GM18519 (cell line): ENCODE measurements around the gene FJX1.
A peak's percentile ranks its signal among the peaks of the same experiment; 100 is the strongest.

Experiments
- ATAC-seq: cut with Tn5 transposase; IDR thresholded peaks from one replicate; pipeline ENCODE4 v1.9.1; 2021; ENCODE audit warnings: mild to moderate bottlenecking, moderate library complexity; ENCODE audit not compliant: unreplicated experiment, low FRiP score

Gene FJX1, protein sequence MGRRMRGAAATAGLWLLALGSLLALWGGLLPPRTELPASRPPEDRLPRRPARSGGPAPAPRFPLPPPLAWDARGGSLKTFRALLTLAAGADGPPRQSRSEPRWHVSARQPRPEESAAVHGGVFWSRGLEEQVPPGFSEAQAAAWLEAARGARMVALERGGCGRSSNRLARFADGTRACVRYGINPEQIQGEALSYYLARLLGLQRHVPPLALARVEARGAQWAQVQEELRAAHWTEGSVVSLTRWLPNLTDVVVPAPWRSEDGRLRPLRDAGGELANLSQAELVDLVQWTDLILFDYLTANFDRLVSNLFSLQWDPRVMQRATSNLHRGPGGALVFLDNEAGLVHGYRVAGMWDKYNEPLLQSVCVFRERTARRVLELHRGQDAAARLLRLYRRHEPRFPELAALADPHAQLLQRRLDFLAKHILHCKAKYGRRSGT

DNA sequence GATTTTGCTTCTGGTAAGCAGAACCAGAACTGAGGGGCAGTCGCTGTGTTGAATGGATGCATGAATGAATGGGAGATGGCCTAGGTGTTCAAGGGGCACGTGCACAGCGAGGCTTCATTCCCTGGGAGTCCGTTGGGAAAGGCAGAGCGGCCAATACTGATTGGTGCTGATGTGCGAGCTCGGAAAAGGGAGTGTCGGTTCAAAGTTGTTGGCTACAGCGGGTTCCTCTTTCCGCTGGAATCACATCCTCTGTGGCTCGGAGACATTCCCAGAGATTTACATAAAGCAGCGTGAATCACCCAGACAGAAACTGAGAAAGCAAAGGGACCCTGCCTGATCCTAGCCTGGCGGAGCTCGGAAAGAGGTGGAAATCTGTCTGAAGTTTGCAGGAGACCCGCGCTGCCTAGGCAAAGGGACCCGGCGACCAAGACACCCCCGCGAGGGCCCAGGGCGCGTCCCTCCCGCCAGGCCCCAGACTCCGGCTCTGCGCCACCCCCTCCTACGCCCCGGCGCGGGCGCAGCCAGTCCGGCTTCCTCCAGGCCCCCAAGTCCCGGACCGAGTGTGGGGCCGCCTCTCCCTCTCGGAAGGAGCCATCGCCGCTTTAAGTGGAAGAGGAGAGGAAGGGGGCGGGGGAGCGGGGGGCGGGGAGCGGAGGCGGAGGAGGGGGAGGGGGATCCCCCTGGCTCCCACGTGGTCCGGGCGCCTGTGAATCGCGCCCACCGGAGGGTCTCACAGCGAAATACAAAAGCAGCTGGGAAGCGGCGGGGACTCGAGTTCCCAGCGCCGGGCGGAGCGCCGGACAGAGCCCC is at the start of gene FJX1:
FJX1 (plus strand) TSS at position 774 of the 810 bp plus-strand sequence. CDS start 177 bp downstream, outside the sequence.
- ATAC-seq, result peak; percentile 18

DNA sequence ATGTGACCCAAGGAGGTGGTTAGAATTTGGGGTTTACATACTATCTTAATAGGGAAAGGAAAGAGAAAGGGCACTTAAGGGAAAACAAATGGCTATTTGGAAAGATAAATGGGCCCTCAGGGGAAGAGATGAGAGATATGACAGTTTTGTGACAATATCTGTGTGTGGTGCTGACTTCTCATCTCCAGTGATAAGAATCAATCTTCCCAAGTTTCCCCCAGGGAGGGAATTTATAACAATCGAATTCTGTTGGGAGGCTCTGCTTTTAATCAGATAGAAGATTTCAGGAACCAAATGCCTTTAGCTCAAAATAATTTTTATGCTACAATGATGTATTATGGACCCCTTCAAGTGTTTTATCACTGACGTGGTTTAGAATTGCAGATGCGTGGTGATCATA is 46.6 kb upstream of the FJX1 start:
- ATAC-seq, result no peak

DNA sequence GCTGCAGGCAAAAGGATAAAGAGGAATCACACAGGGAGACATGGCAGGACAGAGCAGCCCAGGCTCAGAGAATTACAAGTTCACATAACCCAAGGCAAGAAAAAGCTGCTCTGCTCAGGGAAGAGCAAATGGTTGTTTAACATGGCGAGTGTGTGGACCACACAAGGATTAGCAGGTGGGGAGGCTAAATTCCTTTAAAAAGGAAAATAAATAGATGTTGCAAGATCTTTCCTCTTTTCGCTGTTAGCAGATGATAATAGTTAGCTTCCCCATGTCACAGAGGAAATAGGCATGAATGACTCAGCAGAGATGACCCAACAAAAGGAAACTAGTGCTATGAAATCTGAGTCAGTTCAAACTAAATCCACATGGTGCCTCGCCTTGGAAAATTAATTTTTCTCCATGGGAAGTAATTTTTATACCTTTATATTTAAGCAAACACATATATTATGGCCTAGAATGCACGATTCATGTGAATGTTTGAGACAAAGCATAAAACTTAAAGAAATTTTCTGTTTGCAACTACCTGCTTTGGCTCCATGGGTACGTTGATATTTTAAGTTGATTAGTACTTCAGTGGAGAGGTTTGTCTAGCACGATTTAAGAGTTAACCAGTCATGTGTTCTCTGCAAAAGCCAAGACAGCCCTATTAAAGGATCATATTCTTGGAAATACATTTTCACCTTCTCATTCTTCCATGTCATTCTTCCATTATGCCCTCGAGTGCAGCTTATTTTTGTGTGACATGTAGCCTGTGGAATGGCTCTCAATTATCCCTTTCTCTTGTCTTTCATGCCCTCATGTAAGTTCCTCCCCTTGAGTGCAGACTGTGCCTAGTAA is 38.5 kb upstream of the FJX1 start:
- ATAC-seq, result no peak

DNA sequence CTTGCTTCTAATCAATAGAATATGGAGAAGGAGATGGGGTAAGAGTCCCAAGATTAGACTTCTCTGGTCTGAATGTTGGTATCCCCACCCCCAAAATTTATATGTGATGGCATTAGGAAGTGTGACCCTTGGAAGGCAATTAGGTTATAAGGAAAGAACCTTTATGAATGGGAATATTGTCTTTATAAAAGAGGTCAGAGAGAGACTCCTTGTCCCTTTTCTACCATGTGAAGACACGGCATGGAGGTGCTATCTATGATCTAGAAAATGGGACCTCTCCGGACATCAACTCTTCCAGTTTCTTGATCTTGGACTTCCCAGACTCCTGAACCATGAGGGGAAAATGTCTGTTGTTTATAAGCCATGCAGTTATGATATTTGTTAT is 37.9 kb upstream of the FJX1 start:
- no peak for ATAC-seq

DNA sequence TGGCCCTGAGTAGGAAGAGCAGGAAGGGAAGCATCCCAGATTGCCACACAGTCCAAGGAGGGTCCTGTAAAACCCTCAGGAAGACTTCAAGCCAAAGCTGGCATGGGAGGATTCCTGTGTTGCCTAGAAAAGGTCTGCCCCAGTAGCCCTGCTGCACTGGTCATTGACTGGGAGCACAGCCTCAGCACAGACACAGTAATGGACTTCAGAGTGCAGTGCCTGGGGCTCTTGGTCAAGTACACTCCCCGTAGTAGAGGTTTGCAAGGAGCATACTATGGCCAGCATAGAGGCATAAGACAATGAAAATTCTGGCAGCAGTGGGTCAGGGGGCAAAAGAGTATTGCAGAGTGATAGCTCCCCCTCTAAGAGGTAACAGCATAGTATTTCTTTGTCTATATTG is 36.2 kb upstream of the FJX1 start:
- ATAC-seq, result no peak

DNA sequence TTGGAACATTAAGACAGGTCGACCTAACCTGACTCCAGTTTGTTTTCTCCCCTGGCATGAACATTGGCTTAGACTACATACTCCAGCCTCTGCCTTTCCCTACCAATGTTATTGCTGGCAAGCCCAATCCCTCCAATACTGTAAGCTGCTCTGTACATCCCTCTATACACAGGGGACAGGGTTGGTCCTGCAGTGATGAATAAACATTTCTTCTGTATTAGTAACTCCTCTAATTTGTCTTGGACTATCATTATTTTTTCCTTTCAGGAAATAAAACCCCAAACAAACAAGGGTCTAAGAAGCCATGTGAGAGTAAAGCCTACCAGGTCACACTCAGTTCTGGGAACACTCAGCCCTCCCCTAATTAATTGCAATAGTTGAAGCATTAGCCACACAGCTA is 35.1 kb upstream of the FJX1 start:
- ATAC-seq, result no peak

DNA sequence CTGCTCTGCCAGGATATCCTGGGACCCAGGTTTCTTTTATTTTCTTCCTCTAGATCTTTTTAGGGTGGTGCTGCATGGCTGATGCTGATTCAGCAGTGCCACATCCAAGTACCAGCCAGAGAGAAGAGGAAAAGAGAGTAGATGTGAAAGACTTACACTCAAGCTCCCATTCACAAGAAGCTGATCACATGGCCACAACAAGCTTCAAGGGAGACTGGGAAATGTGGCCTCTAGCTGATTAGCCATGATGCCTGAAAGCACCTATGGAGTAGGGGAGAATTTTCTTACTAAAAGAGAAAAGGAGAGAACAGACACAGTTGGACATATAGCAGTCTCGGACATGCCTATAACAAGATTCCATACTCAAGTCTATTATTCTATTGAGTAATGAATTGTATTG is 34.4 kb upstream of the FJX1 start:
- no peak for ATAC-seq

DNA sequence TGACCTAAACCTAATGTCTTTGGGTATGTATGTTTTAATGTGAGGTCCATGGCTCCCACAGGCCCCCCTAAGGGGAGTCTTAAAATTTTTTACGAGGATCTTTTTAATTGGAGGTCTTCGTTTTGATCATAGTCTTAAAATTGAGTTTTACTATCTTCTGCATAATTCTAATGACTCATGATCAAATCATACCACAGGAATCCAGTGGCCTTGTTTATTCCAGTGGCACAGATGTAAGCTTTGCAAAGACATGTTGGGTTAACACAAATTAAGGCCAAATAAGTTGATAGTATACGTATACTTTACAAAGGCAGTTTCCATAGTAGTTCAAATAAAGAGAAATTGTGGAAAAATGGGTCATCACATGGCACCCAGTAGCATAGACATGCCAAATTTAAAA is 33.9 kb upstream of the FJX1 start:
- no peak for ATAC-seq

DNA sequence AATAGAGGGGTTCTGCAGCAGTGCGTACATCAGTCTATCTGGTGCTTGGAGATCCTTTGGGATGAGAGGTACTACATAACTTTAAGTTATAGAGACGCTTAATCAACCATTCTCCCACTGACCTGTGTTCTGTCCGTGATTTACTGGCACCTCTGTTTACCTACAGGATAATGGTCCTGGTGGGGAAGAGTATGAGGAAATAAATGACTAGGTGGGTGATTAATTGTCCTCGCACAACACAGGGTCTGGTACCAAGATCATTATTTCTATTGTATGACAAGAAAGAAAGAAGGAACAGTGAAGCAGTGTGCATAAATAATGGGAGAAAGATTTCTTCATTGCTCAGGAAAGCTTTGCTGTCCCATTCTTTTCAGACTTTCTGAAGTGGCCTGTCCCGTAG is 32.8 kb upstream of the FJX1 start:
- no peak for ATAC-seq

DNA sequence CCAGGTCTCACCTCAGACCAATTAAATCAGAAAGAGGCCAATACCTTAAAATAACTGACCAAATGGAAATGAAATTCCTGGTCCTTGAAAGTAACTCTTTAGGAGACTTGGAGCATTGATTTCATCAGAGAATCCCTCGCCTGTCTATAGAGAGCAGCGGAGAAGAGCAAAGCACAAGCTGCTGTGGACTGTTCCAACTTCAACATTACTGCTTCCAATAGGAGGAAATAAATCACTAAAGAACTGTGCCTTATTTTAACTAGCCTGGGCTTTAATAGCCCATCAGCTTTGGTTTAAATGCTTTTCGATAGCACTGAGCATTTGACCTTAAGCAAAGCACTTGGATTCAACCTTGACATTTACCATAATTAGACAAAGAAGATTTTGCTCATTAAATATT is 32.0 kb upstream of the FJX1 start:
- ATAC-seq, result no peak

DNA sequence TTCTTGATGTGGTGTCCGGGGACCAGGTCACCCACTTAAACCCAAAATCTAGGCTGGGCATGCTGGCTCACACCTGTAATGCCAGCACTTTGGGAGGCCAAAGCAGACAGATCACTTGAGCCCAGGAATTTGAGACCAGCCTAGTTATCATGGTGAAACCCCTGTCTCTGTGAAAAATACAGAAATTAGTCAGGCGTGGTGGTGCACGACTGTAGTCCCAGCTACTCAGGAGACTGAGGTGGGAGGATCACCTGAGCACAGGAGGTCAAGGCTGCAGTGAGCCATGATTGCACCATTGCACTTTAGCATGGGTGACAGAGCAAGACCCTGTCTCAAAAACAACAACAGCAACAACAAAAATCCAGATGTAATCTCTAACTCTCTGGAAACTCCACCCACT is 30.3 kb upstream of the FJX1 start:
- no peak for ATAC-seq

DNA sequence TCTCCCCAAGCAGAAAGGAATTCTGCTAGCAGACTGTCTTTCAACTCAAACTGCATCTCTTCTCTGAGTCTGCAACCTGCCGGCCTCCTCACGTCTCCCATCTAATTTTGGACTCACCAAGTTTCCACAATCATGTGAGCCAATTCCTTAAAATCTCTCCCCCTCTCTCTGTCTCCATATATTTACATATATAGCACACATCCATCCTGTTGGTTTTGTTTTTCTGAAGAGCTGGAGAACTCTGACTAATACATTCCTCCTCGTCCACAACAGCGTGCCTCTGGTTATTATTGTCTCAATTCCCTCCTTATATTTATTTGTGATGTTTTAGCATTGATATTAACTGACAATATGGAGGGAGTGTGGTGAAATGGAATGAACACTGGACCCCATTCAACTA is 29.6 kb upstream of the FJX1 start:
- no peak for ATAC-seq

DNA sequence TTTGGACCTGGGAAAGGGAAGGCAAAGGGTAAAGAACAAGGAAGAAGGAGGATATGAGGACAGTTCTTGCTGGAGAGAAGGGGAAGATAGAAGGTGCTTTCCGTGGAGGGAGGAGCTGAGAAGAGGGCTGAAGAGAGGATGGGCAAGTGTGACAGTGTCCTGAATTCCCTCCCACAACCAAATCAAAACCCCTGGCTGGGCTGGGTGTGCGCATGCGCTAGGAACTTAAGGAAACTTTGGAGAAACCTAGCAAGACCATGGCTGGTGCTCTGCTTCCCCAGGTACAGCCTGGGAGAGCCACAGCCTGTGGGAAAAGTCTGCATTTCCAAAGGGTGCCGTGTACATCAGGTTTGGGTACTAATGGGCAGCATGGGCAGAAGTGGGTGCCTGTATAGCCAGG is 29.0 kb upstream of the FJX1 start:
- ATAC-seq, result no peak

DNA sequence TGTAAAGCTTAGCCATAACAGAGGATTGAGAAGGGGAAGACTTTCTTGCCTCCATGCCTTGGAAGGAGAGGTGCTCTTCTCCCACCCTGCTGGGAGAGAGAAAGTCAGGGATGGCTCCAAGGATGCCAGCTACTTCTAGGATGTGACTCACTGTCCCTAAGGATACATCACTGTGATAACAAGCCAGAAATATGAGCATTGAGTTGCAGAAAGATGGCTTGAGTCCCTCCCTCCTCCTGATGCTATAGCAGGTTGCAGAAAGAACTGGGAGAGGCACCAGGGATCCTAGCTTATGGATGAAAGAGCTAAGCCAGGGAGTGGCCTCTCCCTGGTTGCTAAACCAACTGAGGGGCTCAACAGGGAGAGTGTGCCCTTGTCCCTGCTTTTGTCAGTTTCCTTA is 27.8 kb upstream of the FJX1 start:
- no peak for ATAC-seq

DNA sequence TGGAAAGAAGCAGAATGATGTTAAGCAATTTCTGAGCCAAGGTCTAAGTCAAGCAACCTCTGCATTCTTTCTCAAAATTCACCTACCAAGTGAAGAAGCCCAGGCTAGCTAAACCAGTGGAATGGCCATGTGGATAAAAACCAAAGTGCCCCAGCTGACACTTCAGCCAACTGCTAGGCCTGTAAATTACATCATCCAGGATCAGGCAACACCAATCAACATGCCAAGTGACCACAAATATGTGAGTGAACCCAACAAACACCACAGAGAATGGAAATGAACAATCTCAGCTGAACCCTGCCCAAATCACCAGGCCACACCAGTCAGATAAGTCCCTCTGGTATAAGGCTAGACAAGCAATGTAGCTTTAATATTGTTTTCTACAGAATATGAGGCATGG is 25.1 kb upstream of the FJX1 start:
- ATAC-seq, result no peak

DNA sequence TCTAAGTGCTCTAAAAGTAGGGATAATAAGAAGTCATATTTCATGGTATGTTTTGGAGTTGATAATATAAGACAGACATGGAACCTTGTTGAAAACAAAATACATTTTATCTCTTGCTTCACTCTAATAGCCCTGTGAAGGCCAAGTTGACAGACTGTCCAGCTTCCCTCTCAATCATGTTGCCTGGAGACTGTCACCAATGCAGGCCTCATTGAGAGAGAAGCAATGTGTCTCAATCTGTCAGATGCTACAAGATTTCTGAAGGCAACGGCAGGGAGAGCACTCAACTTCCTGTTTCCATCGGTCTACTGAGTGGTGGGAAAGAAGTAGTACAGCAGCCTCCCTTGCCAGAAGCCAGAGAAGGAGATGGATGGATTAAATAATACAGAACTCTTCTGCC is 23.6 kb upstream of the FJX1 start:
- ATAC-seq, result no peak

DNA sequence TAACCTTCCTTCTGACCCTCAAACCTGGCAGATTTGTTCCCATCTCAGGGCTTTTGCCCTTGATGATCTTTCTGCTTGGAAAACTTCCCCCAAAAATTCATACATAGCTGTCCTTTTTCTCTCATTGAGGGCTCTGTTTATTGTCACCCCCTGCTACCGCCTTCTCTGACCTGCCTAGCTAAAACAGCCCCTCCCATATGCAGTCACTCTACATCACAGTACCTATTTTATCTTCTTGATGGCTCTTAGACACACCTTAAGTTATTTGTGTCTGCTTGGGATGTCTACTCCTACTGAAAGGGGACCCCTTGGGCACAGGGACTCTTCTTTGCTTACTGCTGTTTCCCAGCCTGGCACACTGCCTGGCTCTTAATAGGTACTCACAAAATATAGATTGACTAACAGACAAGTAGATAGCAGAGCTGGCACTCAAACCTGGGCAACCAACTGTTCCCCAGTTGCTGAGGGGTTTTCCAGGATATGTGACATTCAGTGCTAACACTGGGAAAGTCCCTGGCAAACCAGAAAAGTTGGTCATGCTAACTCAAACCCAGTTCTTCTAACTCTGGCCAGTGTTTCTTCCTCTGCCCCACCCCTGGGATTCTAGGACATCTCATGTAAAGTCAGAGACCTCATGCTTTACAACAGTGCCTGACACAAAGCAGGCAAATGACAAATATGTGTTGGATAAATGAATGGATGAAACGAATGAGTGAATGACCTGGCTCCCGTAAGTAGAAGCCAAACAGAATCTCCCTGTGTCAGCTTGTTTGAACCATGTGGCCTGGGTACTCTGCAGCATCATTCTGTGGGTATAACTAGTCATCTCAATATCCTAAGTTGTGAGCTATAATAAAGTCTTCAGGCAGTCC is 19.8 kb upstream of the FJX1 start:
- no peak for ATAC-seq

DNA sequence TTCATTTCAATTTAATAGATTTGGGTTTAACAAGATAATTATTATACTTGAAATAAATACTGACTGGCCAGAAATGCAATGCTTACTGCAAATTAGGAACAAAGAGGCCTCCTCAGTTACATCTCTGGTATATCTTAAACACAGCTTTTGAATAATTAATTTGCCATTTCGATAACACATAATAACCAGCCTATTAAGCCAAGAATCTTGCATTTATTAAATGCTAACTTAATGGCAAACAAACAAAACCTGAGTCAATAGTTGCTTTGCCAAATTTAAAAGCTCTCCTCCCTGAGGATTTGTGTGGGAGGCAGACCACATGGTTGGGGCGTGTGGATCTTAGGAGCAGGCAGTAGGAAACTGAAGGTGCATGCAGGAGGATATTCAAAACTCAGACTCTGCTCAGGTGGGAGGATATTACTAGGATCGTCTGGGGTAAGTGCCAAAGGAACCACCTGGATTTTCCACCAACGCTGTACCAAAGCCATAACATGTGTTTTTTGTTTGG is 17.9 kb upstream of the FJX1 start:
- ATAC-seq, result no peak

DNA sequence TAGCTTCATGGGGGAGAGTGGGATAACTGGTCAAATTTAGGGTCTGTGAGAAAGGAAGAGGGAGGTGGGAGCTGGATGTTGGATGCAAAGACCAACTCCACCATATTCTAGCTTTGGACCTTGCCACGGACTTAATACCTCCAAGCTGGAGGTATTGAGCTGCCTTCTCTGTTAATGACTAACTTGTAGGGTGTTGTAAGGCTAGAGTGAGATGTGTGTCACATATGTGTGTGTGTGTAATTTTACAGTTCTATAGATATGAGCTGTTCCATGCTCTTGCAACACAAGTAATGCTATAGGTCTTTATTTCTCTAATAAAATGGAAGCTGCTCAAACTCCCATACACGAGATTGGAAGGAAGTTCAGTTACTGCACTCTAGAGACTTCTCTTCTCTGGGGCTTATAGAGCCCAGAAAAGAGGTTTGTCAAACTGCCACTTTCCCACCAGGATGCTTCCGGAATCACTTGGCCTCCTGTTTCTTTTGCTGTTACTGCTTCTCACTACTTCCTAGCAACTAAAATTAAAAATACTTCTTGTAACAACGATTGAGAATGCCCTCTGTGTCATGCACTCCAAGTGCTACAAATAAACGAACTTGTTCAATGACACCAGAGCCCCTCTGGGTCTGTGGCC is 16.0 kb upstream of the FJX1 start:
- ATAC-seq, result no peak
